HEK293 (cell line): ENCODE measurements around the gene TJP3.

ENCODE experiments used
- GLIS2 ChIP-seq: fragments of 450-650 bp; formaldehyde crosslinking; IDR thresholded peaks from 2 replicates; pipeline ENCODE4 v1.5.1; 2016; ENCODE audit warnings: missing biosample characterization, missing genetic modification characterization
- HIC1 ChIP-seq: fragments of 450-650 bp; formaldehyde crosslinking; IDR thresholded peaks from 2 replicates; pipeline ENCODE4 v1.5.1; 2016; ENCODE audit warnings: missing biosample characterization, missing genetic modification characterization
- KLF7 ChIP-seq: fragments of 450-650 bp; formaldehyde crosslinking; IDR thresholded peaks from 2 replicates; pipeline ENCODE4 v1.5.1; 2016; ENCODE audit warnings: missing biosample characterization, missing genetic modification characterization, borderline replicate concordance
- MYNN ChIP-seq: fragments of 450-650 bp; formaldehyde crosslinking; IDR thresholded peaks from 2 replicates; pipeline ENCODE4 v1.5.1; 2016; ENCODE audit warnings: missing biosample characterization, missing genetic modification characterization, borderline replicate concordance
- TSHZ1 ChIP-seq: fragments of 450-650 bp; formaldehyde crosslinking; IDR thresholded peaks from 2 replicates; pipeline ENCODE4 v1.5.1; 2016; ENCODE audit warnings: missing biosample characterization, missing genetic modification characterization, borderline replicate concordance
- ZFHX2 ChIP-seq: fragments of 450-650 bp; formaldehyde crosslinking; conservative IDR thresholded peaks from 2 replicates; pipeline ENCODE4 v1.5.1; 2016; ENCODE audit warnings: missing biosample characterization, missing genetic modification characterization
- ZFP3 ChIP-seq: fragments of 450-650 bp; formaldehyde crosslinking; IDR thresholded peaks from 2 replicates; pipeline ENCODE4 v1.5.1; 2016; ENCODE audit warnings: low read depth, missing biosample characterization, missing genetic modification characterization
- ZFP37 ChIP-seq: fragments of 450-650 bp; formaldehyde crosslinking; IDR thresholded peaks from 2 replicates; pipeline ENCODE4 v1.5.1; 2016; ENCODE audit warnings: missing biosample characterization, missing genetic modification characterization
- ZNF146 ChIP-seq: fragments of 450-650 bp; formaldehyde crosslinking; IDR thresholded peaks from 2 replicates; pipeline ENCODE4 v1.5.1; 2016; ENCODE audit warnings: missing biosample characterization, missing genetic modification characterization
- ZNF169 ChIP-seq: fragments of 450-650 bp; formaldehyde crosslinking; IDR thresholded peaks from 2 replicates; pipeline ENCODE4 v1.5.1; 2016; ENCODE audit warnings: missing biosample characterization, missing genetic modification characterization
- ZNF202 ChIP-seq: fragments of 450-650 bp; formaldehyde crosslinking; IDR thresholded peaks from 2 replicates; pipeline ENCODE4 v1.5.1; 2016; ENCODE audit warnings: missing biosample characterization, missing genetic modification characterization, borderline replicate concordance
- ZNF529 ChIP-seq: fragments of 450-650 bp; formaldehyde crosslinking; IDR thresholded peaks from 2 replicates; pipeline ENCODE4 v1.5.1; 2017; ENCODE audit warnings: missing genetic modification characterization, missing biosample characterization; ENCODE audit not compliant: insufficient replicate concordance
- ZNF629 ChIP-seq: fragments of 450-650 bp; formaldehyde crosslinking; IDR thresholded peaks from 2 replicates; pipeline ENCODE4 v1.5.1; 2017; ENCODE audit warnings: missing biosample characterization, missing genetic modification characterization
- ZNF707 ChIP-seq: fragments of 450-650 bp; formaldehyde crosslinking; IDR thresholded peaks from 2 replicates; pipeline ENCODE4 v1.5.1; 2016; ENCODE audit warnings: missing biosample characterization, missing genetic modification characterization
- ZSCAN23 ChIP-seq: fragments of 450-650 bp; formaldehyde crosslinking; IDR thresholded peaks from 2 replicates; pipeline ENCODE4 v1.5.1; 2016; ENCODE audit warnings: missing biosample characterization, missing genetic modification characterization
- TF ChIP-seq, protein P1 (sequence below): fragments of 450-650 bp; formaldehyde crosslinking; IDR thresholded peaks from 2 replicates; pipeline ENCODE4 v1.5.1; 2016; ENCODE audit warnings: missing biosample characterization, missing genetic modification characterization, borderline replicate concordance
- TF ChIP-seq, protein P2 (sequence below): fragments of 450-650 bp; formaldehyde crosslinking; IDR thresholded peaks from 2 replicates; pipeline ENCODE4 v1.5.1; 2016; ENCODE audit warnings: missing biosample characterization, missing genetic modification characterization
- TF ChIP-seq, protein P3 (sequence below): fragments of 450-650 bp; formaldehyde crosslinking; IDR thresholded peaks from 2 replicates; pipeline ENCODE4 v1.5.1; 2017; ENCODE audit warnings: missing biosample characterization, missing genetic modification characterization

The TJP3 gene

GRCh38 chr19:3721131-3721886 is 13.1 kb downstream of the TJP3 start (continued):
- TF ChIP-seq ZFP3 (tag by site-specific recombination) (peak; percentile 24; the same call in 1 of the 2 replicates), ZNF529 (tag by site-specific recombination) (no peak), HIC1 (tag by site-specific recombination) (no peak), ZFHX2 (tag by site-specific recombination) (peak; percentile 69), MYNN (tag by site-specific recombination) (no peak), GLIS2 (peak; percentile 59), ZNF146 (tag by site-specific recombination) (no peak), ZNF202 (tag by site-specific recombination) (no peak), ZSCAN23 (tag by site-specific recombination) (peak; percentile 32; the same call in 1 of the 2 replicates), ZNF707 (no peak), ZNF629 (tag by site-specific recombination) (peak; percentile 70), TSHZ1 (tag by site-specific recombination) (0 out of 2 replicates have a peak, but pooled peaks have one; percentile 17), ZFP37 (tag by site-specific recombination) (peak; percentile 73; the same call in 1 of the 2 replicates), KLF7 (peak; percentile 80), ZNF169 (tag by site-specific recombination) (no peak)
- TF ChIP-seq, protein P1, sequence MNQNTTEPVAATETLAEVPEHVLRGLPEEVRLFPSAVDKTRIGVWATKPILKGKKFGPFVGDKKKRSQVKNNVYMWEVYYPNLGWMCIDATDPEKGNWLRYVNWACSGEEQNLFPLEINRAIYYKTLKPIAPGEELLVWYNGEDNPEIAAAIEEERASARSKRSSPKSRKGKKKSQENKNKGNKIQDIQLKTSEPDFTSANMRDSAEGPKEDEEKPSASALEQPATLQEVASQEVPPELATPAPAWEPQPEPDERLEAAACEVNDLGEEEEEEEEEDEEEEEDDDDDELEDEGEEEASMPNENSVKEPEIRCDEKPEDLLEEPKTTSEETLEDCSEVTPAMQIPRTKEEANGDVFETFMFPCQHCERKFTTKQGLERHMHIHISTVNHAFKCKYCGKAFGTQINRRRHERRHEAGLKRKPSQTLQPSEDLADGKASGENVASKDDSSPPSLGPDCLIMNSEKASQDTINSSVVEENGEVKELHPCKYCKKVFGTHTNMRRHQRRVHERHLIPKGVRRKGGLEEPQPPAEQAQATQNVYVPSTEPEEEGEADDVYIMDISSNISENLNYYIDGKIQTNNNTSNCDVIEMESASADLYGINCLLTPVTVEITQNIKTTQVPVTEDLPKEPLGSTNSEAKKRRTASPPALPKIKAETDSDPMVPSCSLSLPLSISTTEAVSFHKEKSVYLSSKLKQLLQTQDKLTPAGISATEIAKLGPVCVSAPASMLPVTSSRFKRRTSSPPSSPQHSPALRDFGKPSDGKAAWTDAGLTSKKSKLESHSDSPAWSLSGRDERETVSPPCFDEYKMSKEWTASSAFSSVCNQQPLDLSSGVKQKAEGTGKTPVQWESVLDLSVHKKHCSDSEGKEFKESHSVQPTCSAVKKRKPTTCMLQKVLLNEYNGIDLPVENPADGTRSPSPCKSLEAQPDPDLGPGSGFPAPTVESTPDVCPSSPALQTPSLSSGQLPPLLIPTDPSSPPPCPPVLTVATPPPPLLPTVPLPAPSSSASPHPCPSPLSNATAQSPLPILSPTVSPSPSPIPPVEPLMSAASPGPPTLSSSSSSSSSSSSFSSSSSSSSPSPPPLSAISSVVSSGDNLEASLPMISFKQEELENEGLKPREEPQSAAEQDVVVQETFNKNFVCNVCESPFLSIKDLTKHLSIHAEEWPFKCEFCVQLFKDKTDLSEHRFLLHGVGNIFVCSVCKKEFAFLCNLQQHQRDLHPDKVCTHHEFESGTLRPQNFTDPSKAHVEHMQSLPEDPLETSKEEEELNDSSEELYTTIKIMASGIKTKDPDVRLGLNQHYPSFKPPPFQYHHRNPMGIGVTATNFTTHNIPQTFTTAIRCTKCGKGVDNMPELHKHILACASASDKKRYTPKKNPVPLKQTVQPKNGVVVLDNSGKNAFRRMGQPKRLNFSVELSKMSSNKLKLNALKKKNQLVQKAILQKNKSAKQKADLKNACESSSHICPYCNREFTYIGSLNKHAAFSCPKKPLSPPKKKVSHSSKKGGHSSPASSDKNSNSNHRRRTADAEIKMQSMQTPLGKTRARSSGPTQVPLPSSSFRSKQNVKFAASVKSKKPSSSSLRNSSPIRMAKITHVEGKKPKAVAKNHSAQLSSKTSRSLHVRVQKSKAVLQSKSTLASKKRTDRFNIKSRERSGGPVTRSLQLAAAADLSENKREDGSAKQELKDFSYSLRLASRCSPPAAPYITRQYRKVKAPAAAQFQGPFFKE (tag by site-specific recombination): no peak
- TF ChIP-seq, protein P2, sequence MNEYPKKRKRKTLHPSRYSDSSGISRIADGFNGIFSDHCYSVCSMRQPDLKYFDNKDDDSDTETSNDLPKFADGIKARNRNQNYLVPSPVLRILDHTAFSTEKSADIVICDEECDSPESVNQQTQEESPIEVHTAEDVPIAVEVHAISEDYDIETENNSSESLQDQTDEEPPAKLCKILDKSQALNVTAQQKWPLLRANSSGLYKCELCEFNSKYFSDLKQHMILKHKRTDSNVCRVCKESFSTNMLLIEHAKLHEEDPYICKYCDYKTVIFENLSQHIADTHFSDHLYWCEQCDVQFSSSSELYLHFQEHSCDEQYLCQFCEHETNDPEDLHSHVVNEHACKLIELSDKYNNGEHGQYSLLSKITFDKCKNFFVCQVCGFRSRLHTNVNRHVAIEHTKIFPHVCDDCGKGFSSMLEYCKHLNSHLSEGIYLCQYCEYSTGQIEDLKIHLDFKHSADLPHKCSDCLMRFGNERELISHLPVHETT (tag by site-specific recombination): peak; percentile 85
- TF ChIP-seq, protein P3, sequence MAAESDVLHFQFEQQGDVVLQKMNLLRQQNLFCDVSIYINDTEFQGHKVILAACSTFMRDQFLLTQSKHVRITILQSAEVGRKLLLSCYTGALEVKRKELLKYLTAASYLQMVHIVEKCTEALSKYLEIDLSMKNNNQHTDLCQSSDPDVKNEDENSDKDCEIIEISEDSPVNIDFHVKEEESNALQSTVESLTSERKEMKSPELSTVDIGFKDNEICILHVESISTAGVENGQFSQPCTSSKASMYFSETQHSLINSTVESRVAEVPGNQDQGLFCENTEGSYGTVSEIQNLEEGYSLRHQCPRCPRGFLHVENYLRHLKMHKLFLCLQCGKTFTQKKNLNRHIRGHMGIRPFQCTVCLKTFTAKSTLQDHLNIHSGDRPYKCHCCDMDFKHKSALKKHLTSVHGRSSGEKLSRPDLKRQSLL (tag by site-specific recombination): no peak
